Coronary artery (tissue), 2 donors: ENCODE measurements around the gene GLOD4.
"Not testable (repeated sequence)": the region's sequence is repeated elsewhere in the genome, so short reads cannot be mapped to it uniquely, and the experiment has no call there.

Experiments used
- DNase-seq: peaks from one replicate; pipeline ENCODE4 v3.0.0-alpha.2; 2017; ENCODE audit warnings: low spot score
- H3K27ac ChIP-seq, 2 donors: fragments of 200-600 bp; sonication (generic); one replicate each; pipeline ENCODE4 v1.5.1; 2016 to 2019
- H3K4me3 ChIP-seq: fragments of 200-600 bp; sonication (generic); 2 replicates; pipeline ENCODE4 v1.5.1; 2016; ENCODE audit warnings: mild to moderate bottlenecking, moderate library complexity
- CTCF ChIP-seq: fragments of 200-600 bp; sonication (generic); IDR thresholded peaks from one replicate; pipeline ENCODE4 v1.5.1; 2019; ENCODE audit warnings: antibody characterized with exemption

Gene GLOD4

GRCh38 chr17:781805-782731 is at the start of gene GLOD4, which contains the start of gene MRM3:
GLOD4 (minus strand) TSS chr17:782280; CDS start chr17:782255, 25 bp downstream.
MRM3 (plus strand) TSS chr17:782353; CDS start chr17:782379, 26 bp downstream.
- peak; percentile 92 for DNase-seq
- no peak for TF ChIP-seq CTCF
- Histone ChIP-seq H3K27ac (peak within 1 kb of the TSS; percentile 71 to 89), H3K4me3 (peak within 1 kb of the TSS; percentile 98)

- Histone ChIP-seq H3K27ac (no peak overlapping the region), H3K4me3 (no peak overlapping the region)
- no peak for DNase-seq
- no peak for TF ChIP-seq CTCF
Measured at GRCh38 chr17:830950-831349, 48.9 kb upstream of the GLOD4 start.

GRCh38 chr17:830381-830780 is 48.3 kb upstream of the GLOD4 start:
- no peak overlapping the region for H3K27ac ChIP-seq
- no peak for TF ChIP-seq CTCF
- H3K4me3 ChIP-seq: no peak overlapping the region
- DNase-seq: no peak

GRCh38 chr17:829614-830013 is 47.5 kb upstream of the GLOD4 start:
- not testable (repeated sequence) for DNase-seq, H3K4me3 ChIP-seq, H3K27ac ChIP-seq

- DNase-seq: no peak
- Histone ChIP-seq H3K4me3 (no peak overlapping the region), H3K27ac (no peak overlapping the region)
- no peak for TF ChIP-seq CTCF
Measured at GRCh38 chr17:828761-829160, 46.7 kb upstream of the GLOD4 start.

GRCh38 chr17:826778-827177 is 44.7 kb upstream of the GLOD4 start:
- DNase-seq: no peak
- no peak for TF ChIP-seq CTCF
- Histone ChIP-seq H3K27ac (no peak overlapping the region), H3K4me3 (no peak overlapping the region)

GRCh38 chr17:825216-825615 is 43.1 kb upstream of the GLOD4 start:
- no peak for TF ChIP-seq CTCF
- no peak overlapping the region for H3K27ac ChIP-seq
- no peak for DNase-seq
- no peak overlapping the region for H3K4me3 ChIP-seq
